HG03060 (cell line): ENCODE data around the gene JSRP1.

ENCODE experiments used
- ATAC-seq: cut with Tn5 transposase; IDR thresholded peaks from one replicate; pipeline ENCODE4 v1.9.1; 2021; ENCODE audit warnings: low read depth, moderate number of reproducible peaks; ENCODE audit not compliant: unreplicated experiment

JSRP1 gene

GRCh38 chr19:2234996-2235380 lies 21.2 kb downstream of the JSRP1 start:
- no peak for ATAC-seq

- ATAC-seq, result no peak
Measured at GRCh38 chr19:2233601-2234280, 22.5 kb downstream of the JSRP1 start.

GRCh38 chr19:2232286-2233151 lies 23.7 kb downstream of the JSRP1 start:
- ATAC-seq, result no peak

- no peak for ATAC-seq
Measured at GRCh38 chr19:2231621-2232221, 24.5 kb downstream of the JSRP1 start.

GRCh38 chr19:2230807-2231533 lies 25.2 kb downstream of the JSRP1 start:
- ATAC-seq, result no peak

GRCh38 chr19:2230033-2230531 lies 26.1 kb downstream of the JSRP1 start:
- no peak for ATAC-seq

- ATAC-seq, result no peak
Measured at GRCh38 chr19:2229103-2230032, 26.8 kb downstream of the JSRP1 start.

GRCh38 chr19:2228157-2229030 lies 27.8 kb downstream of the JSRP1 start:
- ATAC-seq, result no peak

GRCh38 chr19:2227415-2228156 lies 28.6 kb downstream of the JSRP1 start:
- ATAC-seq, result no peak

- no peak for ATAC-seq
Measured at GRCh38 chr19:2226840-2227360, 29.3 kb downstream of the JSRP1 start.

- no peak for ATAC-seq
Measured at GRCh38 chr19:2226051-2226839, 30.0 kb downstream of the JSRP1 start.

GRCh38 chr19:2225415-2226050 lies 30.7 kb downstream of the JSRP1 start:
- no peak for ATAC-seq

- ATAC-seq, result no peak
Measured at GRCh38 chr19:2224754-2225349, 31.4 kb downstream of the JSRP1 start.

- no peak for ATAC-seq
Measured at GRCh38 chr19:2223959-2224358, 32.3 kb downstream of the JSRP1 start.

GRCh38 chr19:2223391-2223790 lies 32.8 kb downstream of the JSRP1 start:
- ATAC-seq, result no peak

GRCh38 chr19:2221918-2222317 lies 34.3 kb downstream of the JSRP1 start:
- no peak for ATAC-seq
